Activated CD4-positive, alpha-beta T cell treated with anti-CD3 and anti-CD28 coated beads for 36 hours (primary cell): ENCODE results near the gene PPM1H. TPM values are rescaled to one million over a fixed set of nuclear protein-coding genes. Genes with fewer than 3 reads are reported as not detected.
A peak's percentile ranks its signal among the peaks of the same experiment; 100 is the strongest.

Source experiments
- ATAC-seq: fragments of 200-7000 bp; cut with Tn5 transposase; one replicate; pipeline ENCODE4 v1.10.0; 2021; ENCODE audit warnings: mild to moderate bottlenecking, moderate library complexity
- CTCF ChIA-PET: fragments of 350-600 bp; sonication (Branson Sonifier 250); formaldehyde crosslinking; loops from one replicate; lab custom pipeline; 2021; ENCODE audit warnings: antibody characterized with exemption; lab: Charles Lee
- POLR2A ChIA-PET: fragments of 350-600 bp; sonication (Branson Sonifier 250); formaldehyde crosslinking; loops from one replicate; lab custom pipeline; 2021; ENCODE audit warnings: antibody characterized with exemption, inconsistent platforms; lab: Charles Lee
- DNase-seq: peaks from one replicate; pipeline ENCODE4 v3.0.0-alpha.2; 2020
- H3K27ac Mint-ChIP-seq: one replicate; pipeline ENCODE4 v1.8.0; 2021; ENCODE audit warnings: mixed read lengths
- H3K27me3 Mint-ChIP-seq: one replicate; pipeline ENCODE4 v1.8.0; 2021; ENCODE audit warnings: mixed read lengths
- H3K36me3 Mint-ChIP-seq: one replicate; pipeline ENCODE4 v1.8.0; 2021; ENCODE audit warnings: low read depth, mixed read lengths
- H3K4me1 Mint-ChIP-seq: one replicate; pipeline ENCODE4 v1.8.0; 2021; ENCODE audit warnings: mixed read lengths
- H3K4me3 Mint-ChIP-seq: one replicate; pipeline ENCODE4 v1.8.0; 2021; ENCODE audit warnings: mild to moderate bottlenecking, moderate library complexity, mixed read lengths
- H3K9me3 Mint-ChIP-seq: one replicate; pipeline ENCODE4 v1.8.0; 2021; ENCODE audit warnings: low read depth, mixed read lengths
- intact Hi-C, 2 experiments: fragments of 100-400 bp; cut with DNase I in 1 of 2; cut with micrococcal nuclease in 1 of 2; formaldehyde crosslinking; loops; one replicate each; pipeline versions ENCODE4 v1.14.2 to v1.15.1; 2022 to 2024; cut with DNase I, micrococcal nuclease
- microRNA-seq: library from miRNA; unstranded; fragments of <30 nt; microRNA quantifications from one replicate; pipeline ENCODE4 v1.2.0, GENCODE V29; 2021; ENCODE audit warnings: borderline replicate concordance
- total RNA-seq, 2 experiments: library from RNA; stranded (reverse); gene quantifications; one replicate each; pipeline ENCODE4 v1.2.3, GENCODE V29; 2021

The PPM1H gene
- total RNA-seq, 2 experiments from 2014 or later, result 0.02 TPM; not detected in 1

GRCh38 chr12:62599854-62600437 is 335.0 kb downstream of the PPM1H start:
- Mint-ChIP-seq H3K36me3 (peaks cover 7% of the 10 kb centered on the region), H3K4me1 (peaks cover 14% of the 10 kb centered on the region), H3K4me3 (no peak overlapping the region), H3K27ac (no peak overlapping the region), H3K9me3 (no peaks in the 10 kb centered on the region), H3K27me3 (no peaks in the 10 kb centered on the region)
- POLR2A ChIA-PET, result no interaction called here
- ATAC-seq (no peak), DNase-seq (no peak)
- intact Hi-C loops, result loop anchor here (5.0 kb wide), 1 partner anchor 192 kb away; no protein-coding TSS in a partner anchor
- CTCF ChIA-PET, result interaction anchor here (0.6 to 1.3 kb wide), 2 partner anchors 194 to 198 kb away, joined by 3 read pairs; no protein-coding TSS in a partner anchor

DNA sequence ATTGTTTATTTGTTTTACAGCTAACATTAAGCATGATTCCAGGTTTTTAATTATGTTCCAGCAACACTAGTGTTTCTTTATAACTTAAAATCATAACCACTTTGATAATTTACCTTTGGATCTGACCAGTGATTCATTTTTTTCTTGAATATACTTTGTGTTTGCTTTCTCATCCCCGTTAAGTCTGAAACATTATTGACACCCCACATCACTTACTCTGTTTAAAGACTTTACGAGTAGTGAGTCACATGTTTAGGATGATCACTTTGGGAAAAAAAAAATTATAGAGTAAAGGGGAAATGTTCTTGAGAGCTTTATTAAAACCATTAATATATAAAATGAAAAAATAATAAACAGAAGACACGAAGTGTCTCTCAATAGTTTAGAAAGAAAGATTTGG is 336.1 kb downstream of the PPM1H start:
- Mint-ChIP-seq H3K27me3 (no peaks in the 10 kb centered on the region), H3K9me3 (no peaks in the 10 kb centered on the region), H3K4me1 (peaks cover 7% of the 10 kb centered on the region), H3K4me3 (no peak overlapping the region), H3K27ac (no peak overlapping the region), H3K36me3 (no peaks in the 10 kb centered on the region)
- ChIA-PET CTCF (interaction anchor here (0.7 to 1.3 kb wide), 3 partner anchors 22 to 195 kb away, joined by 3 to 4 read pairs (median 3); no protein-coding TSS in a partner anchor), POLR2A (no interaction called here)
- ATAC-seq (no peak), DNase-seq (no peak)
- intact Hi-C loops, result no loop called here

DNA sequence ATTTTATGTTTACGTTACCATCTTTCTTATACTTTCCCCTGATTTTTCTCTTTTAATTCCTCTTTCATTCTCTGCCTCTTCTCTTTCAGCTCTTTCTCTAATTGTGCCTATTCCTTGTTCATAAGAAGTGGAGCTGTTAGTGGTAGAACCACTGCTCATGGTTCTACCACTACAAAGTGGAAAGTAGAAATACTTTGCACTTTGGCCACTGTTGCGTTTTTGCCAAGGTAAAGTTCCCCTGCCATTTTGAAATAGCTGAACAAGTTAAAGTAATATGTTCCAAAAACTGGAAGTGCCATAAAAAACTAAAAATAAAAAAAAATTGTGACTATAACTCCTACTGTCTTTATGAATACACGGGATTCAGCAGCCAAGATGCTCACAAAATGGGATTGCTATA is 337.7 kb downstream of the PPM1H start:
- intact Hi-C loops, result no loop called here
- H3K27me3 Mint-ChIP-seq, result no peaks in the 10 kb centered on the region
- CTCF ChIA-PET, result interaction anchor here (0.5 kb wide), 1 partner anchor 200 kb away, joined by 3 read pairs; no protein-coding TSS in a partner anchor
- POLR2A ChIA-PET, result no interaction called here
- no peak for DNase-seq
- H3K9me3 Mint-ChIP-seq, result no peaks in the 10 kb centered on the region
- no peak for ATAC-seq
- H3K27ac Mint-ChIP-seq, result no peak overlapping the region
- H3K36me3 Mint-ChIP-seq, result no peaks in the 10 kb centered on the region
- no peak overlapping the region for H3K4me3 Mint-ChIP-seq
- H3K4me1 Mint-ChIP-seq, result peaks cover 7% of the 10 kb centered on the region

Small RNA genes lying within 50 kb of the gene (microRNA-seq; reads per million reads assigned to microRNA genes)
- gene MIRLET7I, result 55,567 reads per million, percentile 99 among the genes with 10 or more reads in this experiment

Other genes with a start within 250 kb of the PPM1H start
- not detected for gene AVPR1A, start 216.1 kb upstream of the PPM1H start, total RNA-seq